Skin epidermis (tissue), 12 donors: ENCODE results near the gene GABPB2.

Experiments used
- H3K27ac ChIP-seq, 21 experiments: fragments of 200-600 bp; sonication (generic) in 11 of 21; one replicate each; pipeline ENCODE4 v1.5.0; 2020; ENCODE audit warnings: mild to moderate bottlenecking in 3 of 21, inconsistent platforms in 2 of 21, moderate library complexity in 2 of 21
- H3K4me3 ChIP-seq, 7 experiments: fragments of 200-600 bp; sonication (generic) in 2 of 7; one replicate each; pipeline ENCODE4 v1.5.0; 2020; ENCODE audit warnings: inconsistent platforms in 2 of 7, mild to moderate bottlenecking in 2 of 7, moderate library complexity in 1 of 7

GABPB2 gene

GRCh38 chr1:151147132-151147503, 76.6 kb downstream of the GABPB2 start:
- H3K4me3 ChIP-seq: peak overlapping the region; percentile 59 to 92 (median 64)
- H3K27ac ChIP-seq: peak overlapping the region in 19 of 21 experiments; percentile 34 to 84 (median 72)

- Histone ChIP-seq H3K27ac (peak overlapping the region in 14 of 21 experiments; percentile 34 to 84 (median 74)), H3K4me3 (no peak overlapping the region)
These were observed 77.1 kb downstream of the GABPB2 start for GRCh38 chr1:151147665-151148064.

GRCh38 chr1:151156515-151156819, 85.9 kb downstream of the GABPB2 start, which contains the start of gene TNFAIP8L2:
Gene TNFAIP8L2, plus strand, starts transcription at chr1:151156649. Its CDS starts 2,049 bp downstream, at chr1:151158698.
- Histone ChIP-seq H3K4me3 (peak within 1 kb of the TSS; percentile 26 to 43 (median 41)), H3K27ac (peak within 1 kb of the TSS in 20 of 21 experiments; percentile 4 to 93 (median 65))

- H3K4me3 ChIP-seq: peak overlapping the region; percentile 26 to 43 (median 41)
- peak overlapping the region in 20 of 21 experiments; percentile 4 to 93 (median 65) for H3K27ac ChIP-seq
These were observed 86.5 kb downstream of the GABPB2 start for GRCh38 chr1:151157067-151157531.

- Histone ChIP-seq H3K27ac (peak overlapping the region in 13 of 21 experiments; percentile 7 to 93 (median 54)), H3K4me3 (peak overlapping the region in 3 of 7 experiments; percentile 5 to 43 (median 43))
These were observed 87.8 kb downstream of the GABPB2 start for GRCh38 chr1:151158326-151158725.

GRCh38 chr1:151158751-151159251, 88.2 kb downstream of the GABPB2 start:
- Histone ChIP-seq H3K27ac (peak overlapping the region in 14 of 21 experiments; percentile 7 to 93 (median 52)), H3K4me3 (no peak overlapping the region)

- H3K27ac ChIP-seq: peak overlapping the region in 13 of 21 experiments; percentile 12 to 93 (median 52)
These were observed 88.8 kb downstream of the GABPB2 start for GRCh38 chr1:151159373-151159772.

GRCh38 chr1:151164732-151165280, 94.2 kb downstream of the GABPB2 start:
- Histone ChIP-seq H3K27ac (peak overlapping the region in 20 of 21 experiments; percentile 52 to 92 (median 86)), H3K4me3 (peak overlapping the region; percentile 42 to 77 (median 72))

More at GRCh38 chr1:151159373-151159772, 88.8 kb downstream of the GABPB2 start:
- no peak overlapping the region for H3K4me3 ChIP-seq

- Histone ChIP-seq H3K27ac (peak overlapping the region in 20 of 21 experiments; percentile 52 to 92 (median 86)), H3K4me3 (peak overlapping the region; percentile 42 to 77 (median 72))
These were observed 94.7 kb downstream of the GABPB2 start for GRCh38 chr1:151165281-151165737.

GRCh38 chr1:151165738-151166504, 95.4 kb downstream of the GABPB2 start, which contains the start of the genes LYSMD1 and SCNM1:
Gene LYSMD1, minus strand, starts transcription at chr1:151165902. Its CDS starts 644 bp downstream, at chr1:151165258.
Gene SCNM1, plus strand, starts transcription at chr1:151166144. Its CDS starts 9 bp downstream, at chr1:151166153.
- Histone ChIP-seq H3K27ac (peak within 1 kb of the TSS in 20 of 21 experiments; percentile 52 to 92 (median 88)), H3K4me3 (peak within 1 kb of the TSS; percentile 42 to 77 (median 72))

GRCh38 chr1:151166505-151166956, 96.0 kb downstream of the GABPB2 start:
- H3K27ac ChIP-seq: peak overlapping the region in 20 of 21 experiments; percentile 12 to 92 (median 88)
- peak overlapping the region; percentile 42 to 77 (median 72) for H3K4me3 ChIP-seq

- H3K4me3 ChIP-seq: peak overlapping the region in 5 of 7 experiments; percentile 42 to 76 (median 72)
These were observed 96.6 kb downstream of the GABPB2 start for GRCh38 chr1:151167116-151167515.

GRCh38 chr1:151171190-151171589, 100.6 kb downstream of the GABPB2 start:
- H3K27ac ChIP-seq: no peak overlapping the region

More at GRCh38 chr1:151167116-151167515, 96.6 kb downstream of the GABPB2 start:
- H3K27ac ChIP-seq: peak overlapping the region in 9 of 21 experiments; percentile 82 to 92 (median 88)

More at GRCh38 chr1:151171190-151171589, 100.6 kb downstream of the GABPB2 start:
- H3K4me3 ChIP-seq: no peak overlapping the region
